IMR-90 (cell line): ENCODE data around the gene SLC9A3.

Source experiments
- MAFK ChIP-seq: IDR thresholded peaks from 2 replicates; pipeline ENCODE4 v1.6.1; 2012; ENCODE audit warnings: low read depth, low read length, improper control_type of control experiment
- TF ChIP-seq, protein P1 (sequence below): fragments of 150-350 bp; IDR thresholded peaks from 2 replicates; pipeline ENCODE4 v1.6.1; 2017; ENCODE audit warnings: mild to moderate bottlenecking, antibody characterized with exemption, low read length, low read depth

DNA sequence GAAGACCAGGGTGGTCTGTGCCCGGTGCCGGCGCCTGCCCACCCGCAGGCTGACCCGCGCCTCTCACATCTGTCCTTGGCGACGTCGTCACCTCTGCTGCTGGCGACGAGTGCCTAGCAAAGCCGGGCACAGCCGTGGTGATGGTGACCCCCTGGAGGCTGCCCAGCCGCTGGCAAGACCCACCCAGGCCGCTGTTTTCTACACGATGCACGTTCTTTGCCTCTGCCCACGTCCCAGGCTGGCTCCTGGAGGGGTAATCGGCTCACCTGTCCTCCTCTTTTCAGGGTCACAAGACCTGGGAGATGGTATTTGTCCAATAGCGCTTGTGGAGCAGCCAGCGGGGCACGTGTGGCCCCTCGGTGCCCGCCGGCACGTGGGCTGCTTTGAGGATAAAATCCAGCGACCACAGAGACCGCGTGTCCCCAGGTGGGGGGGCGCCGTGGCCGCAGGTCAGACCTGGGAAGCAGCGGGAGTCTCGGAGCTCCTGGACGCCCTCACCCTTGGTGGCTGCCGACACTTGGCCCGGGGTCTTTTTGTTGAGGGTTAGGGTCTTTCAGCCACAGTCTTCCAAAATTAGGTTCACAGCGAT lies 29.5 kb downstream of the SLC9A3 start:
- TF ChIP-seq, protein P1, sequence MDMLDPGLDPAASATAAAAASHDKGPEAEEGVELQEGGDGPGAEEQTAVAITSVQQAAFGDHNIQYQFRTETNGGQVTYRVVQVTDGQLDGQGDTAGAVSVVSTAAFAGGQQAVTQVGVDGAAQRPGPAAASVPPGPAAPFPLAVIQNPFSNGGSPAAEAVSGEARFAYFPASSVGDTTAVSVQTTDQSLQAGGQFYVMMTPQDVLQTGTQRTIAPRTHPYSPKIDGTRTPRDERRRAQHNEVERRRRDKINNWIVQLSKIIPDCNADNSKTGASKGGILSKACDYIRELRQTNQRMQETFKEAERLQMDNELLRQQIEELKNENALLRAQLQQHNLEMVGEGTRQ, result no peak
- TF ChIP-seq MAFK, result no peak
